GDM1 (cell line): ENCODE measurements around the gene BOD1L1.

ENCODE experiments used
- DNase-seq: peaks from one replicate; lab custom pipeline; 2025; lab: John Stamatoyannopoulos, UW

Gene BOD1L1

DNA sequence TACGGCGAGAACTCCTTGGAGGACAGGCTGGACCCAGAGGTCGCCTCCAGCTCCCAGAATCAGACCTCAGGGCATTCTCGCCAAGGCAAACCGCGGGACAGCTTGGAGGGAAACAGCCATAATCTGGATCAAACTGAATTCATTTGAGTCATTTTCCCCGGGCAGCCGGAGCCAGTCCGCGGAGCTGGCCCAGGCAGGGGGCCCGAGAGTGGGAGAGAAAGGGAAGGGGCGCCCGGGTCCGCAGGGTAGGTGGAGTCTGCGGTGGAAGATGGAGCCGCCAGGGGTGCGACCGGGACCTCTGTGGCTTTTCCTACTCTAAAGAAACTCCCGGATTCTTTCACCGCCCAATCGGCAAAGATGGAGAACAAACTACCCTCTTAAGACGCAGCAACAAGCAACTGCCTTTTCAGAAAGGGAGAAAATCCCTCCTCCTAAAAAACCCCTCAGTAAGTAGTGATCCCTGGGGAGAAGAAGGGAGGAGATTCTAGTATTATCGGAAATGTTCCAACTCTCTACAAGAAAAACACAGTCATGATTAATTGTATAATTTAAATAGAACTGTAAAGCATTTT, 88.4 kb downstream of the BOD1L1 start:
- no peak for DNase-seq

DNA sequence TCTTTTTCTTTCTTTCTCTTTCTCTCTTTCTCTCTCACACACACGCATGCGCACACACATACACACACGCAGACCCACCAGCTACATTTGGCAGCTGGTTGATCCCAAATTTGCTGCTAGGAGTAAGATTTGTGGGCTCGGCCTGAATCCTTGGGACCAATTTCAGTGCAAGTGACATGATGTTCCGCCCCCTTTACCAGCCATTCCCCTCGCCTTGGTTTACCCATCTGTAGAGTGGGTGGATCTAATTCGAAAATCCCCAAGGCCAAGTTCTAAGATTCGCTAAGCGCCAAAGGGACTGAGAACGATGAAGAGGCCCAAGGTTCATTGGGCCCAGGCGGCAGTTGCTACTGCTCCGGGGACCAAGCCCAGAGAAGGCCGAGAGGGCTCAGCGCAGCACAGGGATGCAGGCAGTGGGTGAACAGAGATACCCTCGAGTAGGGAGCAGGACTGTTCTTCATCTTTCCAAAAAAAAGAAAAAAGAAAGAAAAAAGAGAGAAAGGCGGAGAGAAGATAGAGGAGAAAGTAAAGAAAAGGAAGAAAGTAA, 89.0 kb downstream of the BOD1L1 start:
- no peak for DNase-seq

DNA sequence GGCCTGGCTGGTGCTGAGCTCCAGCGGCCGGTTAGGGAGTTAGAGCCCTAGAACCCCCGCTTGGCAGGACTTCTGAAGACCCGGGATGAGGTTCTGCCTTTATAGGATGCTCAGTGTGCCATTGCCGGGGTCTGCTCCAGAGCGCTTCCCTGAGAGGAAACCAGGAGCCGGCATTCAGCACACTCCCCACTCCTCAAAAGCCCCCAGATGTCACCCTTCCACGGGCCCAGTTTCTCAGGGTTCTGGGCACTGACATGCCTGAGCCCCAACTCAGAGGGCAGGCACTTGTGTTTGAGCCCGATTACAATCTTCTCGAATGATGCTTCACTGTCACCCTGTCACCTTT, 89.7 kb downstream of the BOD1L1 start:
- no peak for DNase-seq

DNA sequence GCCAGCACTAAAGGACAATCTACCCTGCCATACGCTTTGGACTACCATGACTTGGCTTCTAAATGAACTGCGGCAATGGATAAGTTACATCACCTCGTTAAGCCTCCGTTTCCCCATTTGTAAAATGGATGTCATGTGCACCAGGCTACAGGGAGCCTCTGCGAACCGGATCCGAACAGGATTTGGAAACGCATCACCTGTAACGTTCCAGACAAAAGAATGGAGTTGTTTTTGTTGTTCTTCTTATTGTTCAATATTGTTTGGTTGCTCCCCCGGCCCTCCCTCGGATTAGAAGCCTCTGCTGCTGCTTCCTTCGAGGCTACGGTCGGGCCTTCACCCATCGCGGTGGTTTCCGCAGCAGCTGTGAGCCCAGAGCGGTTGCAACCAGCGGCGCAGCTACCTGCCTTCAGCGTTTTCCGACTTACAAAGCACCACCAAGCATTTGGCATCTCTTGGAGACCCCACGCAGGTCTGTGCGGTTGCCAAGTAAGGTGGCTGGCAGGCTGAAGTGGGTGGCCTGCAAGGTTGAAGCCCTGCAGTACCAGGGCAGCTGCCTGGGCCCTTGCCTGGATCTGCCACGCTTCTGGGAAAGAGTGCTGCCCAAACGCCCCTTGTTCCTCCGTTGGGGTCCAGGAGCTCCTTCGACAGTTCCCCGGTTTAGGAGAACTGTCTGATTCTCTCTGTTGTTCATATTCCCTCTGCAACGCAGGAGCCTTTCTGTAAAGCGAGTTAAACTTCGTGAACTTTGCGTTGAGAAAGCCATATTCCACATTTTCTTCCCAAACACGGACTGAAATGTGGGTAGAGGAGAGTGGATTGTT, 90.3 kb downstream of the BOD1L1 start:
- no peak for DNase-seq

DNA sequence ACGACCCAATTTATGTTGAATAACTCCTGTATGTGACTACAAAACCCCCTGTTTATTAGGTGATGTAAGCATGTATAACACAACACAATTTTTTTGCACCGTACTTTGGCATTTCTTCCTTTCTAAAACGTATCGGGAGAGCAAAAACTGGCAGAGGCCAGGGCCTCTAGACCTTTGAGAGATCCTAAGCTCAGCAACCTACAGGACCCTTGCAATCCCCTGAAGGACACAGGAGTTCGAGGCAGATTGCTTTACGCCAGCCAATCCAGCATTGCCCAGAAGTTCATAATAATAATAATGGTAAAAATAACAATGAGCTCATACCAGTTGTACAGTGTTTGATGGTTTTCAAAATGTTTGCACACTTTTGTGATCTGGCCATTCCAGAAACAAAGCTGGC, 90.9 kb downstream of the BOD1L1 start:
- DNase-seq: no peak

GRCh38 chr4:13535708-13536361, 91.7 kb downstream of the BOD1L1 start:
- DNase-seq: no peak

DNA sequence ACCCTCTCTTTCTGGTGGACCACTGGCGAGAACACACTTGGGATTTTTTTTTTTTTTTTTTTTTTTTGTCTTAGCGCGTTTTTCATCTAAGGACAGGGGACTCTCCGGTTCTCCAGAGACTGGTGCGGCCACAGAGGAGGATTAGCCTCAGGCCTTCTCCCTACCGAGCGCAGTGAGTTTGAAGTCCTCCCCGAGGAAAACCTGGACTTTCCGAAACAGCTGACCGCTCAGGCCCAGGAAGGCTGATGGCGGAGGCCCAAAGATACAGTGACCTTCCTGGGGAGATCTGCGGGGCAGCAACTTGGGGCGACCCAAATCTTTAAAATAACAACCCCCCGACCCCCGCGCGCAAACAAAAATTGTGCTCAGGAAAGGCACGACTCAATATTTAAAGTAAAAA, 92.4 kb downstream of the BOD1L1 start:
- no peak for DNase-seq

GRCh38 chr4:13534344-13535063, 93.0 kb downstream of the BOD1L1 start:
- no peak for DNase-seq

DNA sequence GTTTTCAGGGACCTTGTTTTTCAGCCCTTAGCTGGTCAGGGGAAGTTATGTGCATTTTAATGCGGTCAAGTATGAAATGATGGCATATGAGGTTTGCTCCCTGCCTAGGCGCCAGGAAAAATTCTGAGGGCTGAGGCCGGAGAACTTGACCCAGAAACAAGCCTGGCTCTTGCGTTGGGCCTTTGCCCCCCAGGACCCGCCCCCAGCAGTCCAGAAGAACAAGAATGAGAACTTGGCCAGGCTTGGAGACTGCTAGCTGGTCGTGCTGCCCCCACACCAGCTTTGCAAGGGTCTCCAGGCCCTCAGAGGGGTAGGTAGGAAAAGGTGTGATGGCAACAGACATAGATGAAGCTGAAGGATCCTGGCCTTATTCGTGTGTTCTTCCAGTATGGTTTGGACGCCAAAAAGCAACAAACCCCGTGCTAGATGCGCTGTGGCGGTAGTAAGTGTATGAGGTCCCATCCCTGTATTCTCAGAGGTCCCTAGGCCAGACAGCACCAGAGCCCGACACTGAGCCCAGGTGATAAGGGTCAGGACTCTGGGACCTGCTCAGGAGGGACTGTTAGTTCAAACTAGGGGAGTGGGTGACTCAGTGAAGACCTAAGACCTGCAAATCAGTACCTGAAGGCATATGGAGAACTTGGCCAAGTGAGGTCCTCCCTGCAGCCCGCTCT, 93.7 kb downstream of the BOD1L1 start:
- no peak for DNase-seq

GRCh38 chr4:13531625-13531998, 95.9 kb downstream of the BOD1L1 start:
- DNase-seq: no peak

DNA sequence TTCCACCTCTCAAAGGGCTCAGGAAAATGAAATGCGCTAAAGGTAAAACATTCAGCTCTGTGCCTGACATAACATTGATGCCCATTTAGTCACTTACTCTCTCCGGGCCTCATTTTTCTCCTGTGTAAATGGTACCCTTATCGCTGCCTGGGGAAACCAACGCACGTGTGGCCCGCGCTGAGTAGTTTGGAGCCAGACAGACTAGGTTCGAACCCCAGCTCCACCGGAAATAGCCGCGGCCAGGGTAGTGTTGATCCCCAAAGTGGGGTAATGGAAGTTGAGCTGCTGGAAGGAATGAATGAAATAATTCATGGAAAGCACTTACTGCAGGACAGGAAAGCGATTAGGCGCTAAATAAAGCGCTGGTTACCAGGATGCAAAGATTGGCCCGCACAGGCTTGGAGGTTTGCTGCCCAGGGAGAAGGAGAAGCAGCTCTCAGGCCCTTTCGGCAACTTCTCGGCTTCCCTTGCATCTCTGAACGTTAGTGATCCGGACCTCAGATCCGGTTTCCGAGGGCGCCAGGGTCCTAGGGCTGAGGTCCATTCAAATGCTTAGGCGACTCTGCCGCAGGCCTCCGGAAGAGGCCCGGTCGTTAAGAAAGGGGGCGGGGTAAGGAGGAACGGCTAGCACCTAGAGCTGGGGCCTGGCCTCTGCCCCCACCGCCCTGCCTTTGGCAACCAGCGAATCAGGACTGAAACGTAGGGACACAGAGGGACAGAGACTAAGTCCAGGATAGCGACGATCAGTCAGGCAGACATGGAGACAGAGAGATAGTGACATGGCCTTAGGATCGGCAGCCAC, 96.5 kb downstream of the BOD1L1 start:
- DNase-seq: no peak

- no peak for DNase-seq
These were observed 98.2 kb downstream of the BOD1L1 start for GRCh38 chr4:13529128-13529919.

DNA sequence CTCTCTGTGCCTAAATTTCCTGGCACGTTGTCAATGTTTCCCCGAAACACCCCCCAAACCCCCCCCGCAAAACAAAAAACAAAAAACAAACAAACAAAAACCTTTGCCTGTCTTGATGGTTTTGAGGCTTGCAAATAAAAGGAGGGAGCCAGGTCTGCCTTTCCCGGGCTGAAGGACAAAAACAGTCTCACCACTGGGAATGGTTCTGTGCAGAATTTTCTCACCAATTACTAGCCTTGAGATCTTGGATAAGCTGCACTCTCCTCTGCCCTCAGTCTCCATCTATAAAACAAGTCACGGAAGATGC, 98.8 kb downstream of the BOD1L1 start:
- no peak for DNase-seq

- no peak for DNase-seq
These were observed 99.3 kb downstream of the BOD1L1 start for GRCh38 chr4:13527981-13528820.

GRCh38 chr4:13527192-13527980, 100.1 kb downstream of the BOD1L1 start:
- DNase-seq: no peak

GRCh38 chr4:13526658-13527057, 100.9 kb downstream of the BOD1L1 start:
- no peak for DNase-seq

DNA sequence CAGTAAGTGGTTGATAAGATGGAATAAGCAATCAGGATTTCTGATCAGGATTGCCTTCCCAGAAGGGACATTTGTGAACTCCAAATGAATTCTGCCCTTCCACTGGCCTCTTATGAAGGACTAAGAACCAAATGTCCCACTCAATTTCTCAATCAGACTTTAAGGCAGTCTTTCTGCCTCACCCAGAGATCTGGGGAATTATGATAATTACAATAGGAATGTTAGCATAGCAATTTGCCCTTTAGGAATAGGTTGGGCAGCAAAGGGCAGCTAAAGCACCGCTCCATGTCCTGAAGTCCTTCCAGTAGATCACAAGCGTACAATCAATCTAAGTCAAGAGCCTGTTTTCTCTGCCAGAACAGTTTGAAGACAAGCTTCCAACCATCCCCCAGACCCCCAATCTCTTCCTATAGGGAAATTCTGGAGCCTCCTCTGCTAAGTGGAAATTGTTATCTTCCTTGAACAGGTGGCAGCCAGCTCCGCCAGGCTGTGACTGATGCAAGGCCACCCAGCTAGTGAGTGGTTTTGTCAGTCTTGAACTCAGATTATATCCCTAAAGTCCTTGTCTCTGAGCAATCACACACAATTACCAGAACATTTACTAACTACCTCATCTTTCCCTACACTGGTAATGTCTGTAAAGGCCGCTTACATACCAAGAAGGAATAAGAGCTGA, 101.8 kb downstream of the BOD1L1 start:
- no peak for DNase-seq
